NT2/D1 (cell line): ENCODE data around the gene SAMD10.

Experiments used
- SUZ12 ChIP-seq: IDR thresholded peaks from 2 replicates; pipeline ENCODE4 v1.6.1; 2011; ENCODE audit not compliant: insufficient read length, insufficient read depth; ENCODE audit errors: extremely low read depth
- YY1 ChIP-seq: IDR thresholded peaks from 2 replicates; pipeline ENCODE4 v1.6.1; 2011; ENCODE audit not compliant: insufficient read length, insufficient read depth
- ZNF274 ChIP-seq: IDR thresholded peaks from 2 replicates; pipeline ENCODE4 v1.6.1; 2011; ENCODE audit warnings: mild to moderate bottlenecking, low read depth, low read length

DNA sequence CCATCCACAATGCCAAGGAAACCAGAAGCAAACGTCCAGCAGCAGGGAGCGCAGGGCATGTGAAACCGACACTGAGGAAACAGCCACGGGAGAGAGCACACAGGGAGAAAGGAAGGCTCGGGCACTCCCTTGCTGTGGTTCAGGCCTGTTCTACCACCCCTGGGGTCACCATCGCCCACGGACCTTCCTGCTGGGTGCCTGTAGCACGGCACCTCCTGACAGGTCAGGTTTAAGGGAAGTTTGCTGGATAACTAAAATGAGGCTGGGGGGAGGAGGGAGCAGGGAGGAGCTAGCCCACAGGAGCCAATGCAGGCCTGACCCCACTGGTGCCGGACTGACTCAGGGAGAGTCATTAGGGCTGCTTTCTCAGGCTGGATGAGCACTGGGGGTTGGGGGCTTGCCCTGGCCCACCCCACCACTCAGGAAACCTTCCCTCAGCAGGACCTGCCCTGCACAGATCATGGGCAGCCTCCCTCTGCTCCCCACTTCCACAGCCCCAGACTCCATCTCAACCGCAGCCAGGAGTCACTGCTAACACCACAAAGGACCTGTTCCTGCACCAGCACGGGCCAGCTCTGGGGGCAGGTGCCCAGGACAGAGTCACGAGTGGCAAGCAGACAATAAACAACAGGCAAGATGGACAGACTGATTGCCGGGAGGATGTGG lies 25.5 kb downstream of the SAMD10 start:
- no peak for TF ChIP-seq SUZ12
- TF ChIP-seq ZNF274, result no peak
- TF ChIP-seq YY1, result no peak
